Gastrocnemius medialis (tissue), 4 donors: ENCODE measurements around the gene IFT88. TPM values are rescaled to one million over a fixed set of nuclear protein-coding genes. Genes with fewer than 3 reads are reported as not detected.

Source experiments
- ATAC-seq, 2 donors: fragments of 150-250 bp; one replicate each; pipeline ENCODE4 v1.9.1; 2016
- DNase-seq, 2 donors: peaks; one replicate each; pipeline ENCODE4 v3.0.0-alpha.2; 2019
- H3K27ac ChIP-seq, 4 donors: fragments of 200-600 bp; sonication (generic); 1 replicate in 1 of 4; 2 replicates in 3 of 4; pipeline ENCODE4 v1.5.1; 2016 to 2018; ENCODE audit warnings: mild to moderate bottlenecking in 2 of 4, moderate library complexity in 1 of 4
- H3K27me3 ChIP-seq, 3 donors: fragments of 200-600 bp; sonication (generic) in 2 of 3; 1 replicate in 1 of 3; 2 replicates in 2 of 3; pipeline versions ENCODE4 v1.5.1 to v1.6.0; 2016 to 2019; ENCODE audit warnings: mild to moderate bottlenecking in 1 of 3, moderate library complexity in 1 of 3
- H3K36me3 ChIP-seq, 2 donors: fragments of 200-600 bp; sonication (generic) in 1 of 2; one replicate each; pipeline ENCODE4 v1.5.1; 2017 to 2018
- H3K4me1 ChIP-seq, 2 donors: fragments of 200-600 bp; sonication (generic) in 1 of 2; one replicate each; pipeline ENCODE4 v1.5.1; 2016 to 2017; ENCODE audit warnings: mild to moderate bottlenecking in 2 of 2
- H3K4me3 ChIP-seq, 4 donors: fragments of 200-600 bp; sonication (generic) in 3 of 4; 1 replicate in 1 of 4; 2 replicates in 3 of 4; pipeline ENCODE4 v1.5.1; 2016 to 2019; ENCODE audit warnings: mild to moderate bottlenecking in 2 of 4
- H3K9me3 ChIP-seq, 3 donors: fragments of 200-600 bp; sonication (generic) in 2 of 3; 1 replicate in 1 of 3; 2 replicates in 2 of 3; pipeline ENCODE4 v1.5.1; 2016 to 2019
- POLR2A ChIP-seq, 2 donors: fragments of 450-650 bp; IDR thresholded peaks; one replicate each; pipeline ENCODE4 v1.6.1; 2017; ENCODE audit warnings: antibody characterized with exemption in 2 of 2, mild to moderate bottlenecking in 2 of 2, moderate library complexity in 2 of 2
- in situ Hi-C, 4 donors: fragments of 200-750 bp; cut with MboI; loops; one replicate each; pipeline versions ENCODE4 v1.15.0 to v1.8.0; 2017; ENCODE audit warnings: low sequenced_read_pairs in 4 of 4
- intact Hi-C: fragments of 100-400 bp; cut with DNase I; formaldehyde crosslinking; loops from one replicate; pipeline ENCODE4 v1.15.1; 2023; ENCODE audit warnings: low total_unique reads
- total RNA-seq, 4 donors: library from RNA; depleted of rRNA; stranded (reverse); fragments of >200 nt; gene quantifications; one replicate each; pipeline versions ENCODE4 v1.1.0 to v1.2.3, GENCODE V29; 2016
- TF ChIP-seq, protein P1 (sequence below), 5 experiments: fragments of 450-650 bp in 3 of 5; fragments of 200-600 bp in 2 of 5; sonication (generic) in 2 of 5; IDR thresholded peaks in 4 of 5; conservative IDR thresholded peaks in 1 of 5; 1 replicate in 4 of 5; 2 replicates in 1 of 5; pipeline ENCODE4 v1.5.1; 2016 to 2019; ENCODE audit warnings: antibody characterized with exemption in 5 of 5, mild to moderate bottlenecking in 3 of 5, moderate library complexity in 3 of 5

Gene IFT88
- total RNA-seq, 4 donors from 2014 or later, result 3.5 to 9.4 (median 4.5) TPM

DNA sequence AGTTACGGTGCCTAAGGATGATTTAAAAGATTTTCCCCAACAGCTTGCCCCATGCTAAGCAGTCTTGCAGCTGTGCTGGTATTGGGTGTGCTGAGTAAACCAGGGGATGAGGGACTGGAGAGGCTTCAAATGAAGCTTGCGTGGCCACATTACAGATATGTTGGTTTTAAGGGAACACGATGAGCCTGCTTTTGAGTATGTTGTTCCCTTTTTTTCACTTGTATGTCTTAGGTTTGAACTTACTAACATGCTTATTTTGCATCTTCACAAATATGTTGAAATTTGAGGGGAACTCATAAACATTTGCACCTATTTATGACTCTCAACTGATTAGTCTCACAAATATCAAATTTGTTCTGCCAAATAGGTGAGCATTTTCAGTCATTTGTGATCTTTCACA is 134.5 kb downstream of the IFT88 start:
- Histone ChIP-seq H3K27ac (no peak overlapping the region), H3K4me3 (no peak overlapping the region), H3K4me1 (peaks cover 8 to 14% of the 10 kb centered on the region in 2 donors), H3K9me3 (no peaks in the 10 kb centered on the region), H3K27me3 (no peaks in the 10 kb centered on the region), H3K36me3 (no peaks in the 10 kb centered on the region)
- DNase-seq (no peak), ATAC-seq (no peak)
- intact Hi-C loops, result loop anchor here (5.0 to 10.0 kb wide), 3 partner anchors 137 to 753 kb away; partner anchors contain the start of genes IFT88 and ZDHHC20
- in situ Hi-C loops, result loop anchor here in 2 of 4 donors (10.0 to 25.0 kb wide), 3 partner anchors 207 to 236 kb away; no protein-coding TSS in a partner anchor
- TF ChIP-seq, protein P1, sequence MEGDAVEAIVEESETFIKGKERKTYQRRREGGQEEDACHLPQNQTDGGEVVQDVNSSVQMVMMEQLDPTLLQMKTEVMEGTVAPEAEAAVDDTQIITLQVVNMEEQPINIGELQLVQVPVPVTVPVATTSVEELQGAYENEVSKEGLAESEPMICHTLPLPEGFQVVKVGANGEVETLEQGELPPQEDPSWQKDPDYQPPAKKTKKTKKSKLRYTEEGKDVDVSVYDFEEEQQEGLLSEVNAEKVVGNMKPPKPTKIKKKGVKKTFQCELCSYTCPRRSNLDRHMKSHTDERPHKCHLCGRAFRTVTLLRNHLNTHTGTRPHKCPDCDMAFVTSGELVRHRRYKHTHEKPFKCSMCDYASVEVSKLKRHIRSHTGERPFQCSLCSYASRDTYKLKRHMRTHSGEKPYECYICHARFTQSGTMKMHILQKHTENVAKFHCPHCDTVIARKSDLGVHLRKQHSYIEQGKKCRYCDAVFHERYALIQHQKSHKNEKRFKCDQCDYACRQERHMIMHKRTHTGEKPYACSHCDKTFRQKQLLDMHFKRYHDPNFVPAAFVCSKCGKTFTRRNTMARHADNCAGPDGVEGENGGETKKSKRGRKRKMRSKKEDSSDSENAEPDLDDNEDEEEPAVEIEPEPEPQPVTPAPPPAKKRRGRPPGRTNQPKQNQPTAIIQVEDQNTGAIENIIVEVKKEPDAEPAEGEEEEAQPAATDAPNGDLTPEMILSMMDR (IDR thresholded peaks at IDR 0.05 in 4 of 5, conservative IDR thresholded peaks at IDR 0.05 in 1 of 5), result no peak
- TF ChIP-seq POLR2A (IDR thresholded peaks at IDR 0.05), result no peak

DNA sequence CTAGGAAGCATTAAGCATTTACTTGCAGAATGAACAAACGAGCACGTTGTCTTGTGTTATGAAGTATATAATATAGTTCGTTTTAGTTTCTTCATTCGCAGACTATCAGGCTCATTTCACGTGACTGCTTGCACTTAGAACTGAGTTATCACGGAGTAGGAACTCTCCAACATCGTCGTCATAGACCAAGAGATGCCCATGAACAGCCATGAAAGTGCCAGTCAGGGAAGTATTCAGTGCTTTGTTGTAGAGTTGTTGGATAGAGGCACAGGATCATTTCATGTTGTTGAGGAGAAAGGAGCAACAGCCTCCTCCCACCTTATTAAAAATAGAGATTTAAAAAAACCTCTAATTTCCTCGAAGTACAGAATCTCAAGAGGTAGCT is 135.6 kb downstream of the IFT88 start:
- no peaks in the 10 kb centered on the region for H3K36me3 ChIP-seq
- H3K4me1 ChIP-seq, result peaks cover 8 to 14% of the 10 kb centered on the region in 2 donors
- intact Hi-C loops (loop anchor here (5.0 to 10.0 kb wide), 3 partner anchors 138 to 752 kb away; partner anchors contain the start of genes IFT88 and ZDHHC20), in situ Hi-C loops (loop anchor here in 2 of 4 donors (10.0 to 25.0 kb wide), 3 partner anchors 208 to 235 kb away; no protein-coding TSS in a partner anchor)
- peak overlapping the region; percentile 70 to 79 (median 73) for H3K4me3 ChIP-seq
- peak in 1 of 2 donors; percentile 31 for TF ChIP-seq POLR2A (IDR thresholded peaks at IDR 0.05)
- TF ChIP-seq, protein P1 (IDR thresholded peaks at IDR 0.05 in 4 of 5, conservative IDR thresholded peaks at IDR 0.05 in 1 of 5), result no peak
- no peak for DNase-seq
- H3K27ac ChIP-seq, result peak overlapping the region; percentile 70 to 82 (median 74)
- peak in 1 of 2 donors; percentile 31 for ATAC-seq
- H3K27me3 ChIP-seq, result no peaks in the 10 kb centered on the region
- no peaks in the 10 kb centered on the region for H3K9me3 ChIP-seq

DNA sequence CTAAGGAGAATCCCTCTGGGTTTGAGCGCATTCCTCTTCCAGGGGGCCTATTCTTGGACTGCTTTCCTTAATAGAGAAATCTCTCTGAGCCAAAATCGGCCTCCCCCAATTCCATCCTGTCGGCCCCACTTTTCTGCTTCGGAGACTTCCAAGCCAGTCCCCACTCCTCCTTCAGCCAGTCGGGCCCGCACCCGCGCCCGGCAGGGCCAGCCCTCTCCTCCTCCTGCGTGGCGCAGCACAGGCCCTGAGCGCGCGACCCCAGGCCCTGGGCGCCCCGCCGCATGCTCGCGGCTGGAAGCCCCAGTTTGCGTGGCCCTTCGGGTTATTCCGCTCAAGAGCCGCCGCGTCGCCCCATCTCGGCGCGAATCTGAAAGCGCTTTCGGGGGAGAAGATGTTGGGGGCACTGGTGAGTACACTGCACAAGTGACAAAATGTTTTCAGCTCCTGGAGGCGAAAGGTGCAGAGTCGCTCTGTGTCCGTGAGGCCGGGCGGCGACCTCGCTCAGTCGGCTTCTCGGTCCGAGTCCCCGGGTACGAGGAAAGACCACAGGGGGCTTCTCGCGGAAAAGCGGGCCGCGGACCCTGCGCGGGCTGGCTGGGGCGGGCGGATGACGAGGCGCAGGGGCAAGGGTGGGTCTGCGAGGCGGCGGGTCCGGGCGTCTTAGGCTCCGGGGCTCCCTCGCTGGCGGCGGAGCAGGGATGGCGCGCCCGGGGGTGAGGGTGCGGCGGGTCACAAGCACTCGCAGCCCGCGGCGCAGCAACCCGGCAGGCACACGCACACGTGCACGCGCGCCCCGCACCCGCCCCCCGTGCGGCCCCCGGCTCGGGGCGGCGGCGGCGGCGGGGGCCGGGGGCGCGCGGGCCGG is 136.2 kb downstream of the IFT88 start, which contains the start of gene IL17D:
IL17D (plus strand) TSS at position 785 of the 865 bp plus-strand sequence. CDS start 303 bp downstream, outside the sequence.
- intact Hi-C loops, result loop anchor here (5.0 to 10.0 kb wide), 3 partner anchors 138 to 752 kb away; partner anchors contain the start of genes IFT88 and ZDHHC20
- Histone ChIP-seq H3K9me3 (no peaks in the 10 kb centered on the region), H3K4me1 (peaks cover 8 to 14% of the 10 kb centered on the region in 2 donors), H3K36me3 (no peaks in the 10 kb centered on the region), H3K27ac (peak within 1 kb of the TSS; percentile 70 to 82 (median 74)), H3K4me3 (peak within 1 kb of the TSS; percentile 70 to 79 (median 73)), H3K27me3 (no peaks in the 10 kb centered on the region)
- DNase-seq, result no peak
- TF ChIP-seq POLR2A (IDR thresholded peaks at IDR 0.05), result no peak
- TF ChIP-seq, protein P1 (IDR thresholded peaks at IDR 0.05 in 4 of 5, conservative IDR thresholded peaks at IDR 0.05 in 1 of 5), result no peak
- ATAC-seq, result peak; percentile 29 to 35
- in situ Hi-C loops, result loop anchor here in 2 of 4 donors (10.0 to 25.0 kb wide), 3 partner anchors 208 to 234 kb away; no protein-coding TSS in a partner anchor

DNA sequence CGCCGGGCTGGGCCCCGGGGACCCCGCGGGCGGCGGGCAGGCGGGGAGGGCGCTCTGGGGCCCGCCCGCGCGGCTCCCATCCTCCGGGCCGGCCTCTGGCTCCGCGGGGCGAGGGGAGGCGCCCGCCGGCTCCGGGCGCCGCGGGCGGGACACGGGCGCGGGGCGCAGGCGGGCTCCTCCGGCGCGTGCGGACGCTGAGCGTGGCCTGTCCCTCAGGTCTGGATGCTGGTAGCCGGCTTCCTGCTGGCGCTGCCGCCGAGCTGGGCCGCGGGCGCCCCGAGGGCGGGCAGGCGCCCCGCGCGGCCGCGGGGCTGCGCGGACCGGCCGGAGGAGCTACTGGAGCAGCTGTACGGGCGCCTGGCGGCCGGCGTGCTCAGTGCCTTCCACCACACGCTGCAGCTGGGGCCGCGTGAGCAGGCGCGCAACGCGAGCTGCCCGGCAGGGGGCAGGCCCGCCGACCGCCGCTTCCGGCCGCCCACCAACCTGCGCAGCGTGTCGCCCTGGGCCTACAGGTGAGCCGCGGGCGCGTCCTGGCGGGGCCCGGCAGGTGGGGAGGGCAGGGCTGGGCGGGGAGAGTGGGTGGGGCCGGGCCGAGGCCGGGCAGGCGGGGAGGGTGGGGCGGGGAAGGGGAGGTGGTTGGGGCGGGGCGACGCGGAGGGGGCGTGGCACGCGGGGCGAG is 137.0 kb downstream of the IFT88 start:
- in situ Hi-C loops (loop anchor here in 2 of 4 donors (10.0 to 25.0 kb wide), 3 partner anchors 209 to 233 kb away; no protein-coding TSS in a partner anchor), intact Hi-C loops (loop anchor here (2.0 to 10.0 kb wide), 4 partner anchors 139 to 751 kb away; partner anchors contain the start of genes IFT88 and ZDHHC20)
- peak overlapping the region; percentile 22 to 77 (median 58) for H3K27ac ChIP-seq
- no peaks in the 10 kb centered on the region for H3K36me3 ChIP-seq
- DNase-seq (peak in 1 of 2 donors; percentile 65), ATAC-seq (peak; percentile 64 to 79)
- TF ChIP-seq, protein P1 (IDR thresholded peaks at IDR 0.05 in 4 of 5, conservative IDR thresholded peaks at IDR 0.05 in 1 of 5), result peak in 4 of 5 experiments; percentile 63 to 81 (median 78)
- peak; percentile 44 to 68 for TF ChIP-seq POLR2A (IDR thresholded peaks at IDR 0.05)
- H3K27me3 ChIP-seq, result no peaks in the 10 kb centered on the region
- H3K9me3 ChIP-seq, result no peaks in the 10 kb centered on the region
- H3K4me3 ChIP-seq, result peak overlapping the region in 3 of 4 donors; percentile 23 to 71 (median 54)
- H3K4me1 ChIP-seq, result peaks cover 12 to 14% of the 10 kb centered on the region in 2 donors
